Hematopoietic multipotent progenitor cell (in vitro differentiated cells): ENCODE data around the gene PBX4. TPM values are rescaled to one million over a fixed set of nuclear protein-coding genes. Genes with fewer than 3 reads are reported as not detected.

ENCODE experiments used
- DNase-seq, 3 donors: peaks; one replicate each; pipeline ENCODE4 v3.0.0-alpha.2; 2011 to 2015; ENCODE audit warnings: low read depth in 2 of 3, low spot score in 2 of 3
- total RNA-seq: library from RNA; depleted of rRNA; stranded (reverse); fragments of >200 nt; gene quantifications from one replicate; pipeline ENCODE4 v1.2.3, GENCODE V29; 2012

PBX4 gene
- total RNA-seq, 1 donor: 4.8 TPM

DNA sequence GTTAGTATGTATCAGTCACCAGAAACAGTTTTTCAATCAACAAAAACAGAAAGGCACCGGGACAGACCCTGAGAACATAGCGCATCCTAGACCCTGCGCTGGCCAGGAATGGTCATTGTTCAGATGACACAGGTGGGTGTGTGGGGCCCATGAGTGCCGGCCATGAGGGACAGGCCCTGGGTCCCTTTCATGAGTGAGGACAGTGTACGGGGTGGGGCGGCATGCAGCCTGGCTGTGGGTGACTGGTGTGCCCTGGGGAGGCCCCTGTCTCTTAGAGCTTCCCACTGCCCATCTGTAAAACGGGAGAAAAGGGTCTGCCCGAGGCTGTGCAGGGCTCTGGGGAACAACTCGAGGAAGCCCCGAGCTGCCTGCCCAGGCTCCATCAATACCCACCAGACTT is 25.8 kb downstream of the PBX4 start:
- DNase-seq: no peak

DNA sequence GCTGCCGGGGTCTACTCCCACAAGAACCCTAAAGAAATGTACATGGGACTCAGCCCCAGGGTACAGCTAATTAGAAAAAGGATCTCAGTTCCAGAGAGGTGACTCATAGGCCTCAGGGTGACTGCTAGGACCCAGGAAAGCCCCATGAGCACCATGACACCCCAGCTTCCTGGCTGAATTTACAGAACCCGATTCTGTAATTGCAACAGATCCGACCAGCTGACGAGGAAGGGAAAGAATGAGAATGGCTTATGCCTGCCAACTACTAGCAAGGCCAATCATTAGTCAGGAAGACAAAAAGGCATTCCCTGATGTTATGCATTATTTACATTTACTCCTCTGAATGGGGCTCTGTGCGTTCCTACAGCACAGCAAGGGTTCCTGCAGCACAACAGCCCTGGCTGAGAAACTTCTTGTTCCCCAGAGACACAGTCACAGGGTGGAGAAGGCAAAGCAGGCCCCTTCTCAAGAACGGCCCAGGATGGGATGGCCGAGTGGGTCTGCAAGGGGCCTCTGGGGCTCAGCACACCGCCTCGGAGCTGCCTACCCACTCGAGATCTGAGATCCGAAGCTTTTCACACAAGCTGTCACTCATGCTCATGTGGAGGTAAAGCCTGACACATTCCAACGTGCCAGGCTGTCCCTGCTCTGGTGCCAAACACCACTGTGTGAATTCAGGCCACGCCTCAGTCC is 27.2 kb downstream of the PBX4 start:
- no peak for DNase-seq

DNA sequence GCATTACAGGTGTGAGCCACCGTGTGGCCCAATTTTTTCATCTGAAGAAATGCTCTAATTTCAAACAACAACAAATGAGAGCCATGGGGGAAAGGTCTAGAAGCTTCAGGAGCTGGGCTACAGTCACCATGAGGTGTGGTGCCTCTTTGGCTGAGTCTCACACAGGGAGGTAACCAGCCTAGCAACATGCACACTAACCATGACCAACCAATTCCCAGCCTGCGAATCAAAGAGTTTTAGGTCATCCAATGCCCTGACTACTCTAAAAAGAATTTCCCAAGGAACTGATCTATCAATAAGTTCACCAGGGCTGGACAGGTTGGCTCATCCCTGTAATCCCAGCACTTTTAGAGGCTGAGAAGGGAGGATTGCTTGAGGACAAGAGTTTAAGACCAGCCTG is 29.9 kb downstream of the PBX4 start:
- no peak for DNase-seq

DNA sequence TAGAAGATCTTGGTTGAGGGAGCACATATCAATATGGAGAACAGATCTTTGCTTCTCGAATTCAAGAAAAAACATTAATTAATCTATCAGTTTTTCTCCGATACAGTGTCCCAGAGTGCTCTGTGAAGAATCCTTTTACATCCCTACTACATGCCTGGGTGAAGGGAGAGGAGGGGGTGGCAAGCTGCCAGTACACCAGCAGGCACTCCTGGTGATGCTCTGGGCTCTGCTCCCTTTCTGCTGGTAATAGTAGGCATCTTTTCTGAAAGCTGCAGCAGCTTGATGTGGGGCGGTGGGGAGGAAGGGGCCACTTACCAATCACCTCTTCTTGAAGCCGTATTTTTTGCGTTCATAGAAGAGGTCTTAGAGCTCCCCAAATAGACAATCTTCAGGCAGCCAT is 30.7 kb downstream of the PBX4 start:
- no peak for DNase-seq

DNA sequence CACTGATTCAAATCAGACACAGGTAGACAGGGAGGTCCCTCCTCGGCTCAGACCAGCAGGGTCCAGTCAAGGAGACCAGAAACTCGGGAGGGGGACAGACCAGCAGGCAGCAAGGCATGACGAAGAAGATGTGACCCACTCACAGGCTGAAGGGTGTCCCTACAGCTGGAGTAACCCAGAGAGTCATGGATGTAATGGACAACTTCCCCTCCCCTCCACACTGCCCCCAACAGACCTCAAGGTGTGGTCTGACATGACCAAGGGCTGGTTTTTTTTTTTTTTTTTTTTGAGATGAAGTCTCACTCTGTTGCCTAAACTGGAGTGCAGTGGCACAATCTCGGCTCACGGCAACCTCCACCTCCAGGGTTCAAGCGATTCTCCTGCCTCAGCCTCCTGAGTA is 34.1 kb downstream of the PBX4 start:
- DNase-seq: no peak

DNA sequence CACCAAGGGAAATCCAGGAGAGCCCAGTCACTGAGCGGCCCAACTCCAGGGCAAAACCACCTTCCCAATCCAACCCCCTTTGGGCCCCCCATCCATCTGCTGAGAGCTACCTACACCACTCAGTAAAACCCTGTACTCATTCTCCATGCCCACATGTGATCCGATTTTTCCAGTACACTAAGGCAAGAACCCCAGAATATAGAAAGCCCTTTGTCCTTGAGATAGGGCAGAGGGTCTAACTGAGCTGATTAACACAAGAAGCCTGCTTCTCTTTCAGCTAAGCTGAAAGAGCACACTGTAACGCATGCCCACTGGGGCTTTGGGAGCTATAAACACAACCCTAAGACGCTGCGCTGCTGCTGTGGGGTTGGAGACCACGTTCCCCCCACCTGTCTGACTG is 36.0 kb downstream of the PBX4 start:
- DNase-seq: no peak

DNA sequence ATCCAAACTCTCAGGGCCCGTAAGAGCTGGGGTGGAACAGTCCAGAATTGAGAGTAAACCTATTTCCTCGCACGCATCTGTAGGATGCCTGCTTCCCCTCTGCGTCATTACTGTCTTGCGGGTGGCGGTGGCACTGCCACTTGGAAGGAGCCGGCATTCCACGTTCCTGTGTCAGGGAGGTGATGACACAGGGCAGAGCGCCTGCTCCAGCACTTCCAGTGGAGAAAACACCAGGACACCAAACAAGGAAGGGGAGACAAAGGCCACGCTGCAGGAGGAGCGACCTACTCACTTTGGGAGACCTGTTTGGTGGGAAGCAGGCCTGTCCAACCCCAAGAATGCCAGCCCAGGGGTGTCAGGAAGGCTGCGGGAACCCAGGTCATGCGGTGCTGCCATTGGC is 37.1 kb downstream of the PBX4 start:
- no peak for DNase-seq

DNA sequence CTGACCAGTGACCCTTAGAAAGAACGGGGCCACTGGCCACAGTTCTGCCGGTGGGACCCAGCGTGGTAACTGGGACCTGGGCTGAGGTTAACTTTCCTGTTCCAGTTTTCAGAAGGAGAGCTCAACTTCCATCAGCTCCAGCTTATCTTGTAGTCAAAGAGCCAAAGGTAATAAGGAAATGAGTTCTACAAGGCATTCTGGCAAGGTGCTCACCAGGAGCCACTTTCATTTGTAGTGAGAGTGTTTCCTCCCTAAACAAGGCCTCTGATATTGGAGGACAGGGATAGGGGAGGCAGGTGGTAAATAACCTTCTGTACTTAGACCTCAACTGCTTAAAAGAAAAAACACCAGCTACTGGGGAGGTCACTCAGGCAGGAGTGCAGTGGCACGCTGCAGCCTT is 38.1 kb downstream of the PBX4 start:
- no peak for DNase-seq

DNA sequence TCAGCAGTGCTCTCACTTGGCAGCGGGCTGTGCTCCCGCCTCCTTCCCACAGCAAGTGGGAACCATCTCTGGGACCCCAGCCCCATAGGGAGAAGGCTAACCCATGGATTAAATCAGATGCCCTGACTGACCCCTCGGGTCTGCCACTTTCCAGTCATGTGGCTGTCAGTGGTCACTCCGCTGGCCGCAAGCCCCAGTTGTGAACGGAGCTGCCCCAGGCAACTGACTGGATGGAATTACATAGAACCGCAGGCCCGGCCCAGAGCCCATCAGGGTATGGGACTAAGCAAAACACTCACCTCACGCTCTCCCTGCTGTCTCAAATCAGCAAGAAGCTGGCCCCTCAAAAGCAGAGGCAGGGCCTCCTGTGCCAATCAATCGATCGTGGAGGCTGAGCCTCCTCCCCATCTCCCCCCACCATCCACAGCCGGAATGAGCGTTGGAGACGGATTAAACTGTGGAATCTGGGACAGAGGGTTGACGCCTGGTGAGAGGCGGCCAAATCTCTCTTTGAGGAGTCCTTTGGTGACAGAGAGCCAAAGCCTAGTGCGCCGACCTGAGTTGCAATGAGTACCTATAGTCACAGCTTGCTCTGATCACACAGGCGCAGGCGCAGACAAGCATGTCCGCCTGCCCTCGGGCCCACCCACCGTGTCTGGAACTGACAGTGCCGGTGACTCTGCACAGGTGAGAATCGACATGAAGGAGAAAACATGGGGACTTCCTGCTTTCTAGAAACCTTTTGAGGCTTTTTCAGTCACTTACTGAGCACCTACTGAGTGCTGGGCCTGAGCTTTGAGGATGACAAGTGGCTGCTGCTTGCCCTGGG is 38.7 kb downstream of the PBX4 start:
- DNase-seq: no peak

DNA sequence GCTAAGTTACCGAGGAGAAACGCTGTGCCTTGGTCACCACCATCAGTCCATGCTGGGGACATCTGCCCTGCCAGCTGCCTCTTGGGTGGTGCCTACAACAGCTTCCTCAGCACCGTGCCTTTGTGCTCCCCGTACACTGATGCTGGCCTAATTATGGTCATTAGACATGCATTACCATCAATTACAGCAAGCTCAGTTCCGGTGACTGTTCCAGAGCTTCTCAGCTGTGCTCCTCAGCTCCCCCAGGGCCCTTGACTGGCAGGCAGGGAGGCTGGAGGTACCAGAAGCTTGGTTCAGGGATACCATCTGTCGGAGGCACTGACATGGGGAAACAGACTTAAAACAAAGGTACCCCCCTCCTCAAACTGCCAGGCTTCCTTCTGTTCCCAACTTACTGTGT is 40.2 kb downstream of the PBX4 start:
- no peak for DNase-seq

DNA sequence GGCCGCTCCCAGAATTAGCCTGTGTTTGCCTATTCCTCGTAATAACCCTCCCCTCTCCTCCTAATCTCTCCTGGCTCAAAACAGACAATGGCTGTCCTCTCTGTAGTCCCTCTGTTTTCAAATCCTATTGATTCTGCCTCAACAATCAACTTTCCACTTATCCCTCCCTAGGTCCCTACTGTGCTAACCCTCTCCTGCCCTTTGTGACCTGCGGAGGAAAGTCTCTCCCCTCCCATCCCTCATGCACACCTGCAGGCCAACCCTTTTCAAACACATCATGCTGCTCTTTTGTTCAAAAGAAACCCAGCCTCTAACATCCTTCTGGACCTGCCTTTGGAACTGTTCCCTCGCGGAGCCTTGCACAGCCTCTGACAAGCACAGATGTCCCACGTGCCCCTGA is 43.1 kb downstream of the PBX4 start:
- DNase-seq: no peak

DNA sequence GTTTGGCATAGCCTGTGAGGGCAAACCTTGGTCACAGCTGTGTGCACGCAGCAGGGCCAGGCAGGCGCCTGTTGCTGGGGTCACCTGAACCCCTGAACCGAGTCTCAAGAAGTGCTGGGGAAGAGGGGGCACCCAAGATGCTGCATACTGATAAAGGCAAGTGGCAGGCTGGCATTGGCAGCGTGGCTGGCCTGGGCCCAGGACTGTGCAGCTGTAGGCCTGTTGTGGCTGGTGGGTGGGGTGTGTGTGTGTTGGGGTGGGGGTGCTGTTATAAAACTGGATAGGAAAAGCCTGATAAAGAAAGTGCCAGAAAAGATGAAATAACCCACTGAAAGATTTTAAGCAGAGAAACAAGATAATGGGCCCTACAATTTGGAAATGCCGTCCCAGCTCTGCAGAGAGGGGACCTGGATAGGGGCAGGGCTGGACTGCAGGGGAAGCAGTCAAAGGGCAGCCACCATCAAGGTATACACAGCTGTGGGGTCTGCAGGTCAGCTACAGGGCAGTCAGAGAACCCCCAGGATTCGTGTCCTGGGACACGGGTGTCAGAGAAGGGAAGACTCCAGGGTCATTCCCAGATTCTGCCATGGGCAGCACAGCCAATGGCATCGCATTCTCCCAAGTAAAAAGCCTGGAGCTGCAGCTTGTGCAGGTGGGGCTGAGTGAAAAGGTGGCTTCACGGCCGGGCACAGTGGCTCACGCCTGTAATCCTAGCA is 47.3 kb downstream of the PBX4 start:
- no peak for DNase-seq

DNA sequence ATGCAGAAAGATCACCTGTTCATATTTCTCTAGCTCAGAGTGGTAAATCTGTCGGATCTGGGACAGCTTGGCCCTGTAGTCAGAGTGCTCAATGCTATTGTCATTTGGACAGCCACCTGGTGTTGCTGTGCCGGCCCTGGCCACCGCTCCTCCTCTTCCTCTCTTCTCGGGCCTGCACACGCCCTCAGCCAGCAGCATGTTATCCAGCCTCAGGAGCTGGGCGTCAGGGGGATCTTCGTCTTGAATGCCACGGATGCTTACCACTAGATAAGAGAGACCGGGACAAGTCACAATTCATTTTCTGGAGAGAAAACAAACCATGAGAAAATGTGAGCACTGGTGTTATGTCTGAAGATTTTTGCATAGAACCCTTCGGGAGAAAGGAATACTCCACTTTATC is 47.9 kb downstream of the PBX4 start:
- DNase-seq: no peak

DNA sequence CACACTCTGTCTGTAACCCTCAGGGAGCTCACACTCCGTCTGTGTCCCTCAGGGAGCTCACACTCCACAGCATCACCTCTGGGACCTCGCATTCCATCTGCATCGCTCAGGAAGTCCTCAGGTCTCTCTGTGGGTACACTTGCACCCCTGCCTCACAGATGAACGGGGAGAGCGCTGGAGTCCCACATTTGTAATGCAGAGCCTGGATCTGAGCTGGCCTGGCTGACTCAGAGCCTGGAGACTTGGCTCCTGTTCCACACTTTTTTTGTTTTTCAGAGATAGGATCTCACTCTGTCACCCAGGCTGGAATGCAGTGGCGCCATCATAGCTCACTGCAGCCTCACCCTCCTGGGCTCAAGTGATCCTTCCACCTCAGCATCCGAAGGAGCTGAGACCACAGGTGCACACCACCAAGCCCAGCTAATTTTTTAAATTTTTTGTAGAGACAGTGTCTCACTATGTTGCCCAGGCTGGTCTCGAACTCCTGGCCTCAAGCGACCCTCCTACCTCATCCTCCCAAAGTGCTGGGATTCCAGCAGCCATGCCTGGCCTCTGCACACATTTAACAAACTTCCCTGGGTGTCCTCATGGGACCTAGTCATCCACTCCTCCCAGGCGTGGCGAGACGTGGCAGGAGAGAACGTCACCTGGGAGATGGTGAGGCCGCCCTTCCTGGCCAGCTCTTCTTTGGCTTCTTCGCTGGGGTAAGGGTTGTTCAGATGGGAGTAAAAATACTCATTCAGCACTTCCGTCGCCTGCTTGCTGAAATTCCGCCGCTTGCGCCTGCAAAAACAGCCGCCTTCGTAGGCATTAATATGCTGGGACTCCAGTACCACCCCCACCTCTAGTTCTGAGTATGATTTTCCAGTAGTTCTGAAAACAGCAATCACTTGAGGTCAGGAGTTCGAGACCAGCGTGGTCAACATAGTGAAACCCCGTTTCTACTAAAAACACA is 49.4 kb downstream of the PBX4 start:
- DNase-seq: no peak

DNA sequence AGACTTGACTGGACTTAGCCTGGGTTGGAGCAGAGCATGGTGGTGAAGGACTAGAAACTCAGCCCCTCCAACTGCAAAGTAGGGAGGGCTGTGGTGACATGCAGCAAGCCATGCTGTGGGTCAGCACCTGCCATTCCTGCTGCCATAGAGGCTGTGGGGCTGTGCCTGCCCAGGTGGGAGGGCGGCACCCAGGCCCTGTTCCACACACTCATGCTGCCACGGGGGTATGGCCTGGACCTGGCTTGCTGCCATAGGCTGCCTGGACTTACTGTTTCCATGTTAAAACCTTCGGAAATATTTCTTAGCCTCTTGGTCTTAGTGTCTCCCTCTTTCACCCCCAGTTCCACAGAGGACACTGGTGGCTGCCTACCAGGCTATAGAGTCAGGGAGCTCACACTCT is 51.1 kb downstream of the PBX4 start:
- no peak for DNase-seq

DNA sequence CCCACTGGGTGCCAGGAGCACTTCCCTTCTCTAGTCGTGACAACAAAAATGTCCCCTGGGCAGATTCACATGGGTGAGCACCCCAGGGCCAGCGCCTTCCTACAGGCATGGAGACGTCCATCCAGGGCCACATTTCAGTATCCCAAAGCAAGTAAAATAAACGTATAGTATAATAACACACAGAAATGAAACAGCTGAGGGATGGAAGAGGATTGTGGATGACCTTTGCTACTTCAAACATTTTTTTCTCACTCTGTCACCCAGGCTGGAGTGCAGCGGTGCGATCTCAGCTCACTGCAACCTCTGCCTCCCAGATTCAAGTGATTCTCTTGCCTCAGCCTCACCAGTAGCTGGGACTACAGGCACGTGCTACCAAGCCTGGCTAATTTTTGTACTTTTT is 52.2 kb downstream of the PBX4 start:
- no peak for DNase-seq

DNA sequence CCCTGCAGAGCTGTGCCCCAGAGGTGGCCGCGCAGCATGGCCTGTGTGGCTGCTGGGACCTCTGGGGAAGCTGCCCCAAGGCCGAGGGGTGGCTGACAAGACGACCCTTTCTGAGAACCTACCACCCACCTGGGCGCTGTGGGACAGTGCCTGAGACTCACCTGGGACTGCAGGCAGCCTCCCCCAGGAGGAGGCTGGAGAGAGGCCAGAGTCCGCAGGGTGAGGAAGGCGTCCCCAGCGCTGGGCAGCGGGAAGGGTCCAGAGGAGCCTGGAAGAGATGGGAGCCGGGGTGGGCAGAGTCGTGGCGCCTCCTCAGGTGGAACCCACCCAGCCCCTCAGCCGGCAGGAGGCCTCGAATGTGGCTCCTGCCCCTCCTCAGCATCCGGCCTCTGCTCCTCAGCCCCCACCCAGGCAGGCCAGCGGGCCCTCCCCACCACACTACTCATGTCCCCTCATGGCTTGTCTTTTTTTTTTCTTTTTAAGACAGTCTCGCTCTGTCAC is 55.1 kb downstream of the PBX4 start:
- no peak for DNase-seq

DNA sequence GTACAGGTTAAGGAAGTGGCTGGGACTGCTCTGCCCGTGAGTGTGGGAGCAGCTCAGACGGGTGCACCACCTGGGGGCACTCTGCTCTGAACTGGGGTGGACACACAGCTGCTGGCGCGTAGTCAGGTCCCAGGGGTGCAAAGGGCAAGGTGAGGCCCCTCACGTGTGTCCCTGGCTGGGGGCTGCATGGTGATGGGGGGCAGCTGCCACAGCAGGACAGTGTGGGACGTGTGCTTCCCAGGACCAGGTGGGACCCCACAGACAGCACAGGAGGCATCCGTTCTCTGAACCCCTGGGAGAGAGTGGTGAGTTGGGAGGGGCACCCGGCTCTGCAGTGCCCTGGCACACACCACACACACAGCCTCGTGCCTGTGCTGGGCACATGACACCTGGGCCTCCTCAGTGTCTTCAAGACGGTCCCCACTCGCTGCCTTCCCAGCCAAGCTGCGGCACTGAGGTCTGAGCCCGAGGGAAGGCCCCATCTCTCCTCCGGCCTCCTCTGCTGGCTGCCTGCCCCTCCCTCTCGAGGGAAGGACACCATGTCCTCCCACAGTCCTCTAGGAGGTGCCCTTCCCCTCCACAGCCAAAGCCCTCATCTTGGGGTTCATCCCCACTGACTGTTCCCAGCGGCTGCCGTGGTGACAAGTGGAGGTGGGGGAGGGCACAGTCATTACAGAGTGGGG is 55.7 kb downstream of the PBX4 start:
- DNase-seq: no peak

DNA sequence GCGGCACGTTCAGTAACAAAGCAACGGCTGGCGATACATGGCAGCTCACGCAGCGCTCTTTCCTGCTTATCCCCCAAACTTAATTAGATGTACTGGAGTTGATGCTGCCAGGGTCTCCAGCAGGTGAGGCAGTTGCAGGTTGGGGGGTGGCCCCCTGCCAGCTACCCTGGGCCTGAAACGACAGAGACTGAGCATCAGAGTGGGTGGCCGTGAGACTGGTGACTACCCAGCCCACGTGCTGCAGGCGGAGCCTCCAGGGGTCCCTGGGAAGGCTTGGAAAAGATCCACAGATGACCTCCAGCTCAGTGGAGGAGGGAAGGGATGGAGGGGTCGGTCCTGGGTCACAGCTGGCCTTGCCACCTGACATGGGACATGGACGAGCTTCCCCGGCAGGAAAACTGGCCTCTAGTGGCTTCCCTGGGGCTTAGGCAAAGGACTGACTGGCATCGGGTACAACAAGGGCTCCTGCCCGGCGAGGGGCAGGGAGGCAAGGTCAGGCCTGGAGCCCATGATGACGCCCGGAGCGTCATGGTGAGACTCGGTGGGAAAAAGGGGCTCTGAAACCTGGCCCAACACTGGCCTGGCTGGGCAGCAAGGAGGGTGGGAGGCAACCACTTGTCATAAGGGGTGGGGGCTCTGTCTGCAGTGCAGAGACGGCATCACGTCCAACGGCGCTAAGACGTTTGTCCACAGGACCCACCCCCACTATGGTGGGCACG is 56.4 kb downstream of the PBX4 start:
- DNase-seq: no peak
